Natural killer cell (primary cell): Measurements from ENCODE around the gene TRMT44. TPM values are rescaled to one million over a fixed set of nuclear protein-coding genes. Genes with fewer than 3 reads are reported as not detected.

ENCODE experiments used
- ATAC-seq, 3 donors: fragments of 150-1000 bp in 2 of 3; fragments of 200-7000 bp in 1 of 3; cut with Tn5 transposase; 1 replicate in 1 of 3; 2 replicates in 2 of 3; pipeline ENCODE4 v1.10.0; 2021; ENCODE audit warnings: mild to moderate bottlenecking in 2 of 3, moderate library complexity in 2 of 3
- DNase-seq, 2 donors: peaks; one replicate each; pipeline versions ENCODE4 v3.0.0 to v3.0.0-alpha.2; 2013 to 2021; ENCODE audit warnings: mixed read lengths in 1 of 2
- H3K27ac ChIP-seq: one replicate; pipeline ENCODE4 v1.5.1; 2013; ENCODE audit warnings: mild to moderate bottlenecking, low read length
- H3K27me3 ChIP-seq: one replicate; pipeline ENCODE4 v1.6.1; 2013; ENCODE audit warnings: low read length; ENCODE audit not compliant: control insufficient read depth, insufficient read depth
- H3K36me3 ChIP-seq: one replicate; pipeline ENCODE4 v1.6.1; 2013; ENCODE audit warnings: low read length; ENCODE audit not compliant: control insufficient read depth, insufficient read depth
- H3K4me1 ChIP-seq: one replicate; pipeline ENCODE4 v1.6.1; 2013; ENCODE audit warnings: low read length; ENCODE audit not compliant: control insufficient read depth, insufficient read depth
- H3K4me3 ChIP-seq: one replicate; pipeline ENCODE4 v1.5.1; 2013; ENCODE audit warnings: low read length
- H3K9me3 ChIP-seq: one replicate; pipeline ENCODE4 v1.6.1; 2013; ENCODE audit warnings: low read length; ENCODE audit not compliant: control insufficient read depth, insufficient read depth
- H3K27ac Mint-ChIP-seq, 2 donors: one replicate each; pipeline ENCODE4 v1.8.0; 2022; ENCODE audit warnings: mild to moderate bottlenecking in 2 of 2, mixed read lengths in 2 of 2, moderate library complexity in 1 of 2
- H3K27me3 Mint-ChIP-seq, 2 donors: one replicate each; pipeline ENCODE4 v1.8.0; 2022; ENCODE audit warnings: low read depth in 2 of 2, mixed read lengths in 2 of 2
- H3K36me3 Mint-ChIP-seq: one replicate; pipeline ENCODE4 v1.8.0; 2022; ENCODE audit warnings: mixed read lengths
- H3K4me1 Mint-ChIP-seq, 2 donors: one replicate each; pipeline ENCODE4 v1.8.0; 2022; ENCODE audit warnings: mixed read lengths in 2 of 2
- H3K4me3 Mint-ChIP-seq: one replicate; pipeline ENCODE4 v1.8.0; 2022; ENCODE audit warnings: mild to moderate bottlenecking, moderate library complexity, mixed read lengths
- H3K9me3 Mint-ChIP-seq, 2 donors: one replicate each; pipeline ENCODE4 v1.8.0; 2022; ENCODE audit warnings: mixed read lengths in 2 of 2
- WGBS: methylation state at CpG from one replicate; pipeline ENCODE4 v1.1.7; 2013; ENCODE audit warnings: missing lambda C conversion rate; ENCODE audit not compliant: insufficient coverage; 5-methylcytosine and 5-hydroxymethylcytosine counted together
- intact Hi-C: fragments of 100-400 bp; cut with micrococcal nuclease; formaldehyde crosslinking; loops from one replicate; pipeline ENCODE4 v1.14.2; 2022
- total RNA-seq, 4 donors: library from RNA; stranded (reverse); fragments of 120-200 nt in 1 of 4; gene quantifications; one replicate each; pipeline versions ENCODE4 v1.2.3 to v1.2.4, GENCODE V29; 2013 to 2022
- TF ChIP-seq, protein P1 (sequence below): fragments of 200-600 bp; IDR thresholded peaks from one replicate; pipeline ENCODE4 v1.8.0; 2022; ENCODE audit warnings: antibody characterized with exemption

Gene TRMT44
- total RNA-seq, 3 donors from 2014 or later (not counting 1 experiment from before 2014, with no cell fraction given) = 24.4 to 37.5 (median 34.3) TPM

DNA sequence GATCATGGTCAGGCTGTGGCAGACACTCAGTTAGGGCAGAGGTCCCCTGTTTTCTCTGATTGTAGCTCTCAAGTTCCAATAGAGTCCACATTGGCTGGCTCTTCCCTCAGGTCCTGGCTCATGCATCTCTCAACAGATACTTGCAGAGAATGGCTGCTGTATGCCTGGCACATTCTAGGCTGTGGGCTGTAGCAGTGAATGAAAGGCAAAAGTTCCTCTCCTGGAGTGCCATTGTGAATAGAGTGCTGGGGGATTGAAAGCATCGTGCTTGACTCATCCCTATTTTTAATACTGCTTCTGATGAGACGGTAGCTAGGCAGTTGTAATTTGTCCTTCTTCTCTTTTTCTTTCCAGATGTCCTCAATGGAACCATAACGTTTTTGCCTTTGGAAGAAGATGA is 5.5 kb downstream of the TRMT44 start:
- no peaks in the 10 kb centered on the region for H3K9me3 Mint-ChIP-seq
- 97% methylated on average over 3 of the region's 3 CpGs for WGBS
- H3K27ac Mint-ChIP-seq = no peak overlapping the region
- H3K27me3 Mint-ChIP-seq = no peaks in the 10 kb centered on the region
- DNase-seq = no peak
- H3K36me3 Mint-ChIP-seq = no peaks in the 10 kb centered on the region
- Histone ChIP-seq H3K4me3 (no peak overlapping the region), H3K27me3 (no peaks in the 10 kb centered on the region), H3K27ac (no peak overlapping the region), H3K36me3 (peaks cover 17% of the 10 kb centered on the region), H3K4me1 (peaks cover 17% of the 10 kb centered on the region), H3K9me3 (no peaks in the 10 kb centered on the region)
- H3K4me3 Mint-ChIP-seq = no peak overlapping the region
- intact Hi-C loops = no loop called here
- TF ChIP-seq, protein P1, sequence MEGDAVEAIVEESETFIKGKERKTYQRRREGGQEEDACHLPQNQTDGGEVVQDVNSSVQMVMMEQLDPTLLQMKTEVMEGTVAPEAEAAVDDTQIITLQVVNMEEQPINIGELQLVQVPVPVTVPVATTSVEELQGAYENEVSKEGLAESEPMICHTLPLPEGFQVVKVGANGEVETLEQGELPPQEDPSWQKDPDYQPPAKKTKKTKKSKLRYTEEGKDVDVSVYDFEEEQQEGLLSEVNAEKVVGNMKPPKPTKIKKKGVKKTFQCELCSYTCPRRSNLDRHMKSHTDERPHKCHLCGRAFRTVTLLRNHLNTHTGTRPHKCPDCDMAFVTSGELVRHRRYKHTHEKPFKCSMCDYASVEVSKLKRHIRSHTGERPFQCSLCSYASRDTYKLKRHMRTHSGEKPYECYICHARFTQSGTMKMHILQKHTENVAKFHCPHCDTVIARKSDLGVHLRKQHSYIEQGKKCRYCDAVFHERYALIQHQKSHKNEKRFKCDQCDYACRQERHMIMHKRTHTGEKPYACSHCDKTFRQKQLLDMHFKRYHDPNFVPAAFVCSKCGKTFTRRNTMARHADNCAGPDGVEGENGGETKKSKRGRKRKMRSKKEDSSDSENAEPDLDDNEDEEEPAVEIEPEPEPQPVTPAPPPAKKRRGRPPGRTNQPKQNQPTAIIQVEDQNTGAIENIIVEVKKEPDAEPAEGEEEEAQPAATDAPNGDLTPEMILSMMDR = no peak
- no peak for ATAC-seq
- peaks cover 29 to 35% of the 10 kb centered on the region in 2 donors for H3K4me1 Mint-ChIP-seq

DNA sequence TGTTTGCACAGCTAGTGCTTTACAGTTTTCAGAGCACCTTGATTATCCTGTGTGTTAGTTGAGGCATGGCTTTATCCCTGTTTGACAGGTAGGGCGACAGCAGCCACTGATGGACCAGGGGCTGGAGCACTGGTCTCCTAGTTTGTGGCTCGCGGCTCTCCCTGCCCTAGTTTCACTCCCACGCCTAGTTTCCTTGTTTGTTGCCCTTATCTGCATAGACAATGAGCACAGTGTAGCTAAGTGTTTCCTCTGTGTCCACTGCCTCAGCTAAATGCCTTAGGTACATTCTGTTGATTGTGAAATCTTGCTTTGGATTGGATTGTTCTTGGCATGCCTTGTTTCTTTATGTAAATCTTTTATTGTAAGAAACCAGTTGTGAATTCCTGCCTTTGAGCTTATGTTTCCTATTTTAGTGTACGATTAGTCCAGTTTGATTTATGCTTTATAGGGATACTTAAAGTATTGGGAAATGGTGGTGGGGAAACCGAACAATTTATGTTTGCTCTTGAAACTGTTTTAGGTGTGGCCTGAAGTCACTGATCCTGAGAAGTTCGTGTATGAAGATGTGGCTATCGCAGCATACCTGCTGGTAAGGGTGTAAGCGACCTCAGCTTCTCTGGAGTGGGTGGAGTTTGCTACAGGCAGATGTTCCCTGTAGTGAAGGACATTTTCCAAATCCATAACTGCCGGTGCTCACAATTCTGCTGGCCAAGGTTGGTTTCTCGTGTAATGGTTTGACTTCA is 11.0 kb downstream of the TRMT44 start:
- H3K36me3 ChIP-seq = peaks cover 58% of the 10 kb centered on the region
- TF ChIP-seq, protein P1 = no peak
- H3K4me1 ChIP-seq = no peaks in the 10 kb centered on the region
- Mint-ChIP-seq H3K27ac (no peak overlapping the region), H3K4me1 (no peaks in the 10 kb centered on the region), H3K9me3 (no peaks in the 10 kb centered on the region), H3K36me3 (peaks cover 7% of the 10 kb centered on the region), H3K27me3 (no peaks in the 10 kb centered on the region), H3K4me3 (no peak overlapping the region)
- H3K27me3 ChIP-seq = no peaks in the 10 kb centered on the region
- no peak for ATAC-seq
- H3K27ac ChIP-seq = no peak overlapping the region
- no peak overlapping the region for H3K4me3 ChIP-seq
- no peaks in the 10 kb centered on the region for H3K9me3 ChIP-seq
- intact Hi-C loops = no loop called here
- 93% methylated on average over 11 of the region's 11 CpGs for WGBS
- no peak for DNase-seq

DNA sequence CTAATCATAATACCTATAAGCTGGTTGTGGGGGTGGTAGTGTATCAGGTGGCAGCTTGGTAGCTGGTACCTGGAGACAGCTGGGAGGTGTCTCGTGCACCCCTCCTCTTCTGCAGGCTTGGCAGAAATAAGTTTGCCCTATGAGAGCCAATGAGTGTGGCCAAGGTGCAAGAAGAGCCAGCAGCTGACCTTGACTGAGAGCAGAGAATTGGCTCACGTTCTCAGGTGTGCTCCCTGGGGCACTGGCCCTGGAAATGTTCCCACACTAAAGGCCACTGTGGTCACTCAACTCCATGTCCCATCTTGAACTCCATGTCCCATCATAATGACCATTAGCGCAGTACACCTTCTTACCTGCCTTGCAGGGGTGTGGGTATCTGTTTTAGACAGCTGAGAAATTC is 13.4 kb downstream of the TRMT44 start:
- H3K27ac ChIP-seq = no peak overlapping the region
- Mint-ChIP-seq H3K4me1 (no peaks in the 10 kb centered on the region), H3K9me3 (no peaks in the 10 kb centered on the region), H3K27me3 (no peaks in the 10 kb centered on the region), H3K4me3 (no peak overlapping the region), H3K36me3 (peaks cover 8% of the 10 kb centered on the region), H3K27ac (no peak overlapping the region)
- ATAC-seq (no peak), DNase-seq (no peak)
- TF ChIP-seq, protein P1 = no peak
- no peaks in the 10 kb centered on the region for H3K9me3 ChIP-seq
- H3K4me3 ChIP-seq = no peak overlapping the region
- intact Hi-C loops = no loop called here
- no peaks in the 10 kb centered on the region for H3K4me1 ChIP-seq
- WGBS = 98% methylated on average over 3 of the region's 3 CpGs
- peaks cover 54% of the 10 kb centered on the region for H3K36me3 ChIP-seq
- H3K27me3 ChIP-seq = no peaks in the 10 kb centered on the region
